Measurements from ENCODE around the gene CFHR1.

Gene CFHR1

GRCh38 chr1:196866974-196867373 is 47.4 kb downstream of the CFHR1 start:
- intact Hi-C loops (cut with DNase I), result no loop called here
- DNase-seq, result no peak

DNA sequence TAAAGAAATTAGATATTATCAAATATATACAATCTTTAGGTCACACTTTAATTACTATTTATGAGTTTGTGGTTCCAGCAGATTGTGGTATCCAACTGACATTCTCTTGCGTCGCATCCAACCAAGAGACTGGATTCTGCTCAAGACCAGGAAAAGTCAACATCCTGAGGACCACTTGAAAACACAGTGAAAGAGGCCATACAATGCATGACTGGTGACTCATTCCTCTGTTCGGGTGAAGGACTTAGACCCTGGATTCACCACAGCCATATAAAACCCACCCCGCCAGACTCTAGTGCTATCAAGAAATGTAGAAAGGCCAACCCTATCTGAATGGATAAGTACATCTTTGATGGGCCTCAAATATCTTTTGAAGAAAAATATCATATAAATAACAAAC is 53.9 kb downstream of the CFHR1 start:
- no peak for DNase-seq
- intact Hi-C loops (cut with DNase I), result no loop called here

DNA sequence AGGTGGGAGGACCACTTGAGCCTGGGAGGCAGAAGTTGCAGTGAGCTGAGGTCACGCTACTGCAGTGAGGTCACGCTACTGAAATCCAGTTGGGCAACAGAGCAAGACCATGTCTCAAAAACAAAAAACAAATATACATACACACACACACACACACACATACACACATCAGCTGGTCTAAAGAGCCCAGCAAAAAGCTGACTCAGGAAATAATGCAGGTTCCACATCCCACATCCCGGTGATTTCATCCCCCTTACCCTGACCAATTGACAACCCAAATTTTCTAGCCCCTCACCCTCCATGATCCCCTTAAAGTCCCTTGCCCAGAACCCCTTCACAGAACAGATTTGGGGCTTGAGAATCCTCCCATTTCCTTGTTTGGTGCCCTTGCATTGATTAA is 56.4 kb downstream of the CFHR1 start:
- intact Hi-C loops (cut with DNase I), result no loop called here
- DNase-seq, result no peak

DNA sequence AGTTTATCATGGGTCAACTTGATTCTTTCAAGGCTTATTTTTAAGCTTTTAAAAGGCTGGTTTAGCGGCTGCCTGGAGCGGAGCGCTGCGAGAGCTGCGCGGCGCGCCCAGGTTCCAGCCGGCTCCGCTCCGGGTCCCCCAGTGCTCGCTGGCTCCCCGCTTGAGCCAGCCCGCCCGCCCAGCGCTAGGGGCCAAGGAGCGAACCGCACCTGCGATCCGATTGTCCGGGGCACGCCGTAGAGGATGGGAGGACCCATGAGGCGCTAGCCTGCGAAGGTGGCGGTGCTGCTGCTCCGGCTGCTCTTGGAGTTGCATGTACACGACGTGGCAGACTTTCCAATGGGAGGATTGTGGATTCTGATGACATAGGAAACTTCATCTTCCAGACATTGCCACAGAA is 58.4 kb downstream of the CFHR1 start:
- intact Hi-C loops (cut with DNase I), result no loop called here
- DNase-seq, result peak in 29 of 42 donors; percentile 4 to 58 (median 22)
